ENCODE data around the gene TTLL3.
"Not testable (repeated sequence)": the region's sequence is repeated elsewhere in the genome, so short reads cannot be mapped to it uniquely, and the experiment has no call there.

Gene TTLL3, protein sequence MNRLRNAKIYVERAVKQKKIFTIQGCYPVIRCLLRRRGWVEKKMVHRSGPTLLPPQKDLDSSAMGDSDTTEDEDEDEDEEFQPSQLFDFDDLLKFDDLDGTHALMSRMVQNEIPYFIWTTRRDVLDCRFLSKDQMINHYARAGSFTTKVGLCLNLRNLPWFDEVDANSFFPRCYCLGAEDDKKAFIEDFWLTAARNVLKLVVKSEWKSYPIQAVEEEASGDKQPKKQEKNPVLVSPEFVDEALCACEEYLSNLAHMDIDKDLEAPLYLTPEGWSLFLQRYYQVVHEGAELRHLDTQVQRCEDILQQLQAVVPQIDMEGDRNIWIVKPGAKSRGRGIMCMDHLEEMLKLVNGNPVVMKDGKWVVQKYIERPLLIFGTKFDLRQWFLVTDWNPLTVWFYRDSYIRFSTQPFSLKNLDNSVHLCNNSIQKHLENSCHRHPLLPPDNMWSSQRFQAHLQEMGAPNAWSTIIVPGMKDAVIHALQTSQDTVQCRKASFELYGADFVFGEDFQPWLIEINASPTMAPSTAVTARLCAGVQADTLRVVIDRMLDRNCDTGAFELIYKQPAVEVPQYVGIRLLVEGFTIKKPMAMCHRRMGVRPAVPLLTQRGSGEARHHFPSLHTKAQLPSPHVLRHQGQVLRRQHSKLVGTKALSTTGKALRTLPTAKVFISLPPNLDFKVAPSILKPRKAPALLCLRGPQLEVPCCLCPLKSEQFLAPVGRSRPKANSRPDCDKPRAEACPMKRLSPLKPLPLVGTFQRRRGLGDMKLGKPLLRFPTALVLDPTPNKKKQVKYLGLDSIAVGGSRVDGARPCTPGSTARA

GRCh38 chr3:9809615-9810432 is at the start of gene TTLL3:
TSS of gene TTLL3 (plus strand) at chr3:9810262. CDS start at chr3:9810662, 400 bp downstream.
- no peak for DNase-seq (ENCODE audit: low read depth in 2 of 2)

- no peak for DNase-seq (ENCODE audit: low read depth in 2 of 2)
These were observed 49.1 kb upstream of the TTLL3 start for GRCh38 chr3:9760779-9761505.

- no peak for DNase-seq (ENCODE audit: low read depth in 2 of 2)
These were observed 48.1 kb upstream of the TTLL3 start for GRCh38 chr3:9761919-9762318.

GRCh38 chr3:9762871-9763270 is 47.2 kb upstream of the TTLL3 start:
- no peak for DNase-seq (ENCODE audit: low read depth in 2 of 2)

GRCh38 chr3:9765865-9766264 is 44.2 kb upstream of the TTLL3 start:
- DNase-seq (ENCODE audit: low read depth in 2 of 2) = no peak

- no peak for DNase-seq (ENCODE audit: low read depth in 2 of 2)
These were observed 42.6 kb upstream of the TTLL3 start for GRCh38 chr3:9767418-9767817.

- DNase-seq (ENCODE audit: low read depth in 2 of 2) = no peak
These were observed 41.8 kb upstream of the TTLL3 start for GRCh38 chr3:9768141-9768775.

DNA sequence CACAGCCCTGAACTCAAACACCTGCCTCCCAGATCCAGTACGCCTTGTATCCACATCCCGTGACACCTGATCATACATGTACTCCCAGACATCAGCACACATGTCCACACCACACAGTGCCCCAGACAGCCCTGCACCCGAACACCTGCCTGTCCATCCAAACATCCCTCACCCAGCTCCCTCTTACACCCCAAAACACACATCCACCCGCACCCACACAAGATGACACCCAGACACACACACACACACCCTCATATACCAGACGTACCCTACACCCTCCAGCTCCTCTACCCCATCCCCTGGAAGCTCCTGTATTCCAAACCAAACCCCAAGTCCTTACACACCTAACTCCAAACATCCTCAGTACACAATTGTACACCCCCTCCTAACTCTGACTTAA is 41.0 kb upstream of the TTLL3 start:
- no peak for DNase-seq (ENCODE audit: low read depth in 2 of 2)

DNA sequence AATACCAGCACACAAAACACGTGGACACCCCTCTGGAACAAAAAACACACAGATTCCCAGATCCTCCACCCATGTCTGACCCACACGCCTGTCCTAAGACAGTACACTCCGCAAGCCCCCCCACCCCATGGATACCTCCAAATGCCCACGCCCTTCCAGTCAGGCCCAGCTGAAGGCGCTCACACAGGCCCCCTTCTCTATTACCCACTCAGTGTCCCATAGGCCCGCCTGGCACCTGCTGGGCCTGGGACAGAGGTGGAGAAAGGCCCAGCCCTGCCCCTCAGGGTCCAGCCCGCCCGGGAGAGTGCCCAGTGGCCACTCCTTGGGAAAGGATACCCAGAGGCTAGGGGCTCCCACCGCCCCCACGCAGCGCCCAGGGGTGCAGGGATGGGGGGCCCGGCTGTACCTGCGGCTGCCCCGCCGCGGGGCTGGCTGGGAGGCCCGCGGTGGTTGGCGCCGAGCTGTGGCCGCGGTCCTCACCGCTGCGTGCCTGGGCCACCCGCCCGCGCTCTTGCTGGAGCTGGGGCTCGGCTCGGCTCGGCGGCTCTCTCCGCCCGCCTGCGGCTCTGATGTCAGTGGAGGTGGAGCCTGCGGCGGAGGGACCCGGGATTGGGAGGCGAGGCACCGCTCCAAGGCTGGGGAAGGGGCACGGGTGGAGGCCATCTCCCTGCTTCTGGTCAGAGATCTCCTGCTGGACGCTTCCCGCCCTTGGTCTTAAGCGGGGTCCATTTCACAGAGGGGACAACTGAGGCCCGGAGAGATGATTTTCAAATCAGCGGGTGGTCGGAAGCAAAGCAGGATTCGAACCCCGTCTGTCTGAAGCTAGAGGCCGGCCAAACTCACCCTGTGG is 40.4 kb upstream of the TTLL3 start, which contains the start of gene CAMK1:
TSS of gene CAMK1 (minus strand) at position 522 of the 850 bp plus-strand sequence. CDS start 2,198 bp downstream, outside the sequence.
- DNase-seq (ENCODE audit: low read depth in 2 of 2) = peak in 1 of 2 donors; percentile 35

DNA sequence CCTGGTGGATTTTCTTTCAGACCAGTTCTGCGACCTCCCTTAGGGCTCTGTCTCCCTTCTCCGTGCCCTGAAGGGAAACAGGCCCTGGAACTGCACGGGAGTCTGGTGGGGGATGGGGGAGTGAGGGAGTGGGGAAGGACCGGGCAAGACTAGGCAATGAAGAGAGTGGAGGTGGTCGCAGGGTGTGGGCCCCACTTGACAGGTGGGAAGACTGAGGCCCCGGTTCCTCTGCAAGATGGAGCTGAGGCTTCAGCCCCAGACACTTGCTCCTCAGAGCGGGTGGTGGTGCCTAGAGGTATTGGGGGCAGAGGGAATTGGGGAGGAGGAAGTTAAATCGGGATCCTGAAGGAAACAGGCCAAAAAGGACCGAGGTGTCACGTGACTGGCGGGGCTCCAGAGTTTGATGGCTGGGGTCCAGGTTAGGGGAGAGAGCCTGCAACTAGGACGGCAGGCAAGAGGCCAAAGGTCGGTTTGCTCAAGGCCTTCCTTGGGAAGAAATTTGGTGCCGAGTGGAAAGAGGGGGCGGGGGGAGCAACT is 39.7 kb upstream of the TTLL3 start:
- DNase-seq (ENCODE audit: low read depth in 2 of 2) = no peak

- not testable (repeated sequence) for DNase-seq (ENCODE audit: low read depth in 2 of 2)
These were observed 39.1 kb upstream of the TTLL3 start for GRCh38 chr3:9771007-9771406.

- DNase-seq (ENCODE audit: low read depth in 2 of 2) = no peak
These were observed 33.0 kb upstream of the TTLL3 start for GRCh38 chr3:9776896-9777693.

DNA sequence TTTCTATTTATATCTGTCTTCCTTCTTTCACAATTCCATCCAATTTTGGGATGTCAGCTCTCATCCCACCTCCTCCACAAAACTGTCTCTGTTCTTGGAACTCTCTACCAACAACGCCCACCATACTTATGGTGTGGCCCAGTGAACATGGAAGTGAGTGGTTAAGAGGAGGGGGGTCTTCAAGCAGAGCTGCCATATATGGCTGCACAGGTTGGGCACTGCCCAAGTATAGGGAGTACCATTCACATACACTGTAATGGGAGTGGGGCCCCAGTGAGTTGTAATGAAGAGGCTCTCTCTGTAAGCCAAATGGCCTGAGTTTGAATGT is 32.4 kb upstream of the TTLL3 start:
- no peak for DNase-seq (ENCODE audit: low read depth in 2 of 2)

DNA sequence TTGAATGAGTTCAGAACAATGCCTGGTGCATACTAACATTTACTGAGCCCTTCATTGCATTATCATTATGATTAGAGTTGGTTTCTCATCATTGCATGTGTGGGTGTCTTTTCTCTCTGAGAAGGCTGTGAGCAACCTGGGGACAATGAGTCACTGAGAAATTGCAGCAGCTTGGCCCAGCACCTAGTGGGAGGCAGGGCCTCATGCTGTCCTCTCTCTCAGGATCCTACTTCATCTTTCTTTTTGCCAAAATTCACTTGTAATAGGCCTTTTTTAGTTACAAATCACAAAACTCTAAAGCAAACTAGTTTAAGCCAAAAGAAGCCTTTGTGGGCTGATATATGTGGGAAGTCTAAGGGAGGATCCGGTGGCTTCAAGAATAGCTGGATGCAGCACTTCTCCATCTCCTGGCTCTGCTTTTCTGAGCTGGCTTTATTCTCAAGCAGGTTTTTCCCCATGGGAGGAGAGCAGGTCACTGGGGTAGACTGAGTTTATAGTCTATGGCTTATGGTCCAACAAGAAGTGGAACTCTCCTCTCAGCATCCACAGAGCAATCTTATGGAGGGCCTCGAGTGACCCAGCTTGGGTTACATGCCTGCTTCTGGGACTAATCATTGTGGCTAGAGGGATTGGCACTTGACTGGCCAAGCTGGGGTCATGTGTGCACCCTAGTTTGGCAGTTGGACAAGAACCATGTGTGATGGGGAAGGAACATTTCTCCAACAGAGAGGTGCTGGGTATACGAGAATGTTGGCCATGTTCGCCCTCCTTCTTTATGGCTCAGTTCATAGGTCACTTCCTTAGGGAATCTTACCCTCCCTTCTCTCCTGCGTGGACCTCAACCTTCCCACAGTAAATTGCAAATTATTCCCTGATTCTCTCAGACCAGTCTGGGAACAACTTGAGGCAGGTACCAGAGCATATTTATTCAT is 31.7 kb upstream of the TTLL3 start:
- DNase-seq (ENCODE audit: low read depth in 2 of 2) = no peak

GRCh38 chr3:9779075-9779593 is 30.9 kb upstream of the TTLL3 start:
- no peak for DNase-seq (ENCODE audit: low read depth in 2 of 2)

DNA sequence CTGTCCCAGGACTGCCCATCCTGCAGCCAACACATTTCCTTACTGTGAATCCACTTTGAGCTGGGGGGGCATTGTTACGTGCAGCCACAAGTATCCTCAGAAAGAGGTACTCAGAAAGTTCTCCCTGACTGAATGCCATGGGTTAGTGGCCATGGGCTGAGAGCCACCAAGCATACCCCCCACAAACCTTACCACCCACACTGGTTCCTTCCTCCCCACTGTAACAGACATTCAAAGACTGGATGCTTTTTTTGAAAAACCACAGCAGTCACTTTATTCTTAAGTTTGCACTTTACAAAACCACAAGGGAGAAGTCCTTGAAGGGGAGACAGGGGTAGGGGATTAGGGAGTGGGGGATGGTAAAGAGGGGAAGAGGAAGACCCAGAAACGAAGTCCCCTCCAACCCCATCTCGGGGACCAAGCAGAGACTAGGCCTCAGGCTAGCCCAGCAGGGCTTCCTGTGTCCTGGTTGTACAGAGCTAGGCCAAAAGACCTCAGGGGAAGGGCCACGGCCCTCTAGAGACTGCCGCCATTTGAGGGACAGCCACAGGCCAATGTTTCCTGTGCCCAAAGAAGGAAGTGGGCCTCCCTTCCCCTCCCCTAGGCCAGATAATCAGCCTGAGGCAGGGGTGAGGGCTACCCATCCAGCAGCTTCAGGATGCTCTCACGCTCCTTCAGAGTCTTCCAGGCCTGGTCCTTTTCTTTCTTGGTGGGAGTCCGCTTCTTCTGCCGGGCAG is 30.2 kb upstream of the TTLL3 start:
- no peak for DNase-seq (ENCODE audit: low read depth in 2 of 2)

DNA sequence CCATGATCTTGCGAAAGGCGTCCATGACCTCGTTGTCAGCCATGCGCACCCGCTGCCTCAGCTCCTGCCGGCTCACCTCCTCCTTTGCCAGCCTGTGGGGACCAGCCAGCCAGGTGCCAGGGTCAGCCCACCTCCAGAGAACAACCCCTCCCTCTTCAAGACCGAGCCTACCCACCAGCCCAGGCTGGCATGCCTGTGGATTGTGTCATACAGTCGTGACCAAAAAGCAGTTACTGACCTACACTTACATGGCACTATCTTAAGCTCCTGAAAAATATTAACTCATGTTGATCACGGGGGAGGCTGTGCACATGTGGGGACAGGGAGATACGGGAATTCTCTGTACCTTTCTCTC is 29.6 kb upstream of the TTLL3 start:
- no peak for DNase-seq (ENCODE audit: low read depth in 2 of 2)

All from stimulated activated CD4-positive, alpha-beta T cell treated with anti-CD3 and anti-CD28 coated beads, Interleukin-1b, Interleukin-23, amount 100 ng/mL, for 1 hour (primary cell).